ENCODE measurements around the gene DHH. TPM values are rescaled to one million over a fixed set of nuclear protein-coding genes. Genes with fewer than 3 reads are reported as not detected.

Gene DHH
- total and polyA plus RNA-seq, 9 of the 15 experiments (the other 6 are each of a cell fraction or from before 2014, with no cell fraction given): 0.07 to 2.6 (median 0.54) TPM

GRCh38 chr12:49130151-49131050 lies 35.8 kb upstream of the DHH start (continued):
- TF ChIP-seq KDM4B (IDR thresholded peaks at IDR 0.05; ENCODE audit: borderline replicate concordance in 2 of 2, low read depth in 1 of 2): no peak
- no peak for TF ChIP-seq CBFB (CRISPR knock-in tag; IDR thresholded peaks at IDR 0.05)
- no peak for TF ChIP-seq ZC3H11A (IDR thresholded peaks at IDR 0.05; ENCODE audit: low read depth, low read length)
- TF ChIP-seq ESRRA (IDR thresholded peaks at IDR 0.05; ENCODE audit: borderline replicate concordance, low read depth): peak; percentile 48
- TF ChIP-seq KAT7 (CRISPR knock-in tag; IDR thresholded peaks at IDR 0.05; ENCODE audit: borderline replicate concordance): peak; percentile 95
- TF ChIP-seq USF1 (CRISPR knock-in tag; IDR thresholded peaks at IDR 0.05): peak; percentile 91
- peak; percentile 82 for TF ChIP-seq ETV5 (CRISPR knock-in tag; IDR thresholded peaks at IDR 0.05; ENCODE audit: low read depth)
- no peak for TF ChIP-seq MECOM (CRISPR knock-in tag; IDR thresholded peaks at IDR 0.05)
- no peak for TF ChIP-seq PHF8 (IDR thresholded peaks at IDR 0.05; ENCODE audit: borderline replicate concordance, low read length)
- peak; percentile 61 to 90 for TF ChIP-seq MAZ (CRISPR knock-in tag; conservative IDR thresholded peaks at IDR 0.05 in 1 of 2, IDR thresholded peaks at IDR 0.05 in 1 of 2)
- 0 out of 2 replicates have a peak, but pooled peaks have one; percentile 19 for TF ChIP-seq TAL1 (IDR thresholded peaks at IDR 0.05)
- peak; percentile 93 for TF ChIP-seq E2F4 (CRISPR knock-in tag; IDR thresholded peaks at IDR 0.05; ENCODE audit: low read depth)
- TF ChIP-seq PML (IDR thresholded peaks at IDR 0.05; ENCODE audit: low read length): no peak
- no peak for TF ChIP-seq ZNF655 (CRISPR knock-in tag; IDR thresholded peaks at IDR 0.05)
- peak; percentile 79 for TF ChIP-seq CXXC5 (CRISPR knock-in tag; IDR thresholded peaks at IDR 0.05)
- TF ChIP-seq TEAD2 (tag; IDR thresholded peaks at IDR 0.05): no peak
- no peak for TF ChIP-seq JUND (IDR thresholded peaks at IDR 0.05; ENCODE audit: borderline replicate concordance, low read depth, low read length)
- TF ChIP-seq JUND (tag; IDR thresholded peaks at IDR 0.05; ENCODE audit: borderline replicate concordance, low read depth, low read length): peak; percentile 57; the same call in 1 of the 3 replicates
- no peak for TF ChIP-seq IRF1 (CRISPR knock-in tag; IDR thresholded peaks at IDR 0.05; ENCODE audit: borderline replicate concordance)
- peak; percentile 91; the same call in 1 of the 2 replicates for TF ChIP-seq RBM15 (IDR thresholded peaks at IDR 0.05; ENCODE audit: insufficient read depth, low read length)
- TF ChIP-seq GABPB1 (CRISPR knock-in tag; IDR thresholded peaks at IDR 0.05): peak; percentile 88
- no peak for TF ChIP-seq MAFF (IDR thresholded peaks at IDR 0.05; ENCODE audit: low read length)
- no peak for TF ChIP-seq ZNF165 (CRISPR knock-in tag; IDR thresholded peaks at IDR 0.05; ENCODE audit: borderline replicate concordance)
- no peak for TF ChIP-seq U2AF1 (optimal IDR thresholded peaks at IDR 0.05; ENCODE audit: low read depth, low read length)
- peak; percentile 54; the same call in 1 of the 2 replicates for TF ChIP-seq KLF16 (IDR thresholded peaks at IDR 0.05)
